GM13977 (cell line): ENCODE measurements around the gene GALNS.

Experiments
- DNase-seq: peaks from one replicate; pipeline ENCODE4 v3.0.0; 2012; ENCODE audit warnings: low spot score
- in situ Hi-C: fragments of 300-500 bp; cut with MboI; formaldehyde crosslinking; loops from one replicate; pipeline ENCODE4 v1.12.0; 2022; ENCODE audit warnings: low sequenced_read_pairs, low pct_unique_long_range_greater_than_20kb, mixed read lengths, inconsistent platforms; ENCODE audit not compliant: unreplicated experiment
- TF ChIP-seq, protein P1 (sequence below): IDR thresholded peaks from 2 replicates; pipeline ENCODE4 v1.5.1; 2012; ENCODE audit warnings: mild to moderate bottlenecking, control low read depth; ENCODE audit not compliant: insufficient read depth; ENCODE audit errors: extremely low read depth, missing control alignments

Gene GALNS

GRCh38 chr16:88872650-88873331, 16.0 kb upstream of the GALNS start:
- DNase-seq: no peak
- TF ChIP-seq, protein P1, sequence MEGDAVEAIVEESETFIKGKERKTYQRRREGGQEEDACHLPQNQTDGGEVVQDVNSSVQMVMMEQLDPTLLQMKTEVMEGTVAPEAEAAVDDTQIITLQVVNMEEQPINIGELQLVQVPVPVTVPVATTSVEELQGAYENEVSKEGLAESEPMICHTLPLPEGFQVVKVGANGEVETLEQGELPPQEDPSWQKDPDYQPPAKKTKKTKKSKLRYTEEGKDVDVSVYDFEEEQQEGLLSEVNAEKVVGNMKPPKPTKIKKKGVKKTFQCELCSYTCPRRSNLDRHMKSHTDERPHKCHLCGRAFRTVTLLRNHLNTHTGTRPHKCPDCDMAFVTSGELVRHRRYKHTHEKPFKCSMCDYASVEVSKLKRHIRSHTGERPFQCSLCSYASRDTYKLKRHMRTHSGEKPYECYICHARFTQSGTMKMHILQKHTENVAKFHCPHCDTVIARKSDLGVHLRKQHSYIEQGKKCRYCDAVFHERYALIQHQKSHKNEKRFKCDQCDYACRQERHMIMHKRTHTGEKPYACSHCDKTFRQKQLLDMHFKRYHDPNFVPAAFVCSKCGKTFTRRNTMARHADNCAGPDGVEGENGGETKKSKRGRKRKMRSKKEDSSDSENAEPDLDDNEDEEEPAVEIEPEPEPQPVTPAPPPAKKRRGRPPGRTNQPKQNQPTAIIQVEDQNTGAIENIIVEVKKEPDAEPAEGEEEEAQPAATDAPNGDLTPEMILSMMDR: no peak
- in situ Hi-C loops: no loop called here

GRCh38 chr16:88871730-88872416, 15.1 kb upstream of the GALNS start:
- in situ Hi-C loops: no loop called here
- TF ChIP-seq, protein P1: no peak
- DNase-seq: no peak

DNA sequence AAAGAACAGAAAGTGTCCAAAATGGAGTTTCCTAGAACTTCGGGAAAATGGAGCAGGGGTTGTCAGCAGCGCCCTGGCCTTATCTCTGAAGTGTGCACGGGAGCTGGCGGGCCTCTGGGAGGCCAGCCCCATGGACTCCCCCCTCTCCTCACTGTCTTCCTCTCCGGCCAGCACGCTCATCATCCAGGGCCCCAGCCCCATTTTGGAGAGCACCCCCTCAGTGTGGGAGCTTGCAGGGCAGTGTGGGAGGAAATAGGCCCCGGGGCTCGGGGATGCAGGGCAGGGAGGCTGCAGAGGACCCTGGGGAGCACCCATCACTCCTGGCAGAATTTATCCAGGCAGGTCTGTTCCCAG, 14.6 kb upstream of the GALNS start:
- in situ Hi-C loops: no loop called here
- TF ChIP-seq, protein P1: no peak
- DNase-seq: peak; percentile 66

- peak; percentile 80 for DNase-seq
- in situ Hi-C loops: no loop called here
- TF ChIP-seq, protein P1: no peak
Observed at GRCh38 chr16:88870608-88871348, 14.0 kb upstream of the GALNS start.

DNA sequence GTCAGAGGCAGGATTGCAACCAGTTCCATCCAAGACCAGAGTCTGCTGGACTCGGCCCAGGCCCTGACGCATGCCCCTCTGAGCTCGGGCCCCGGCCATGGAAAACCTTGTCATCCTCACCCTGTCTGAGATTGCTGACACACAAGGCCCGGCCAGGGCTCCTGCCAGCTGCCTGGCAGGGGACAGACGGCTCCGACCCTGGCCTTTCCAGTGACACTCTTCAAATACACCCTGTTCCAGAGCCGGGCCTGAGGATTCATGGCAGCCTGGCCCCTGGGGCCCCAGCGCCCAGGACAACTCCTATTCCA, 12.9 kb upstream of the GALNS start:
- no peak for DNase-seq
- TF ChIP-seq, protein P1: no peak
- in situ Hi-C loops: no loop called here

- in situ Hi-C loops: no loop called here
- no peak for DNase-seq
- TF ChIP-seq, protein P1: no peak
Observed at GRCh38 chr16:88868974-88869672, 12.4 kb upstream of the GALNS start.
